ENCODE data around the gene SIL1.
"Not testable (repeated sequence)": the region's sequence is repeated elsewhere in the genome, so short reads cannot be mapped to it uniquely, and the experiment has no call there.

The SIL1 gene

GRCh38 chr5:139171779-139172404, 26.3 kb downstream of the SIL1 start:
- no peak for DNase-seq

GRCh38 chr5:139167952-139168720, 30.0 kb downstream of the SIL1 start:
- DNase-seq: no peak

- DNase-seq: no peak
Observed at GRCh38 chr5:139167533-139167932, 30.6 kb downstream of the SIL1 start.

- no peak for DNase-seq
Observed at GRCh38 chr5:139167063-139167462, 31.1 kb downstream of the SIL1 start.

DNA sequence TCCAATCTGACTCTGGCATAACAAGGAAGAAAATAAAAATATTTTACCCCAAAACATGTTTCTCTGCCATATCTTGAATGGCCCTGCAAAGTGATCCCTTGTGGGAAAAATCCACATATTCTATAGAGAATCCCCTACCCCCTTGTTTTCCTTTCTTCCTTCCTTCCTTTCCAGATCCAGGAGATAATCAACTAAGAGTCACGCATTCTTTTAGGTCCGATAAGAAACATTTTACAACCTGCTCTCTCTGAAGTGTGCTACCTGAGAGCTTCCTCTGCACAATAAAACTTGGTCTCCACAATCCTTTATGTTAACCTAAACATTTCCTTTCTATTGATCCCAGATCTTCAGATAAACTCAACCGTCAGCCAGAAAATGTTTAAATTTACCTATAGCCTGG, 33.3 kb downstream of the SIL1 start:
- not testable (repeated sequence) for DNase-seq

- no peak for DNase-seq
Observed at GRCh38 chr5:139164020-139164419, 34.1 kb downstream of the SIL1 start.

- peak; percentile 21 for DNase-seq
Observed at GRCh38 chr5:139162448-139162847, 35.7 kb downstream of the SIL1 start.

- no peak for DNase-seq
Observed at GRCh38 chr5:139158791-139159190, 39.4 kb downstream of the SIL1 start.

DNA sequence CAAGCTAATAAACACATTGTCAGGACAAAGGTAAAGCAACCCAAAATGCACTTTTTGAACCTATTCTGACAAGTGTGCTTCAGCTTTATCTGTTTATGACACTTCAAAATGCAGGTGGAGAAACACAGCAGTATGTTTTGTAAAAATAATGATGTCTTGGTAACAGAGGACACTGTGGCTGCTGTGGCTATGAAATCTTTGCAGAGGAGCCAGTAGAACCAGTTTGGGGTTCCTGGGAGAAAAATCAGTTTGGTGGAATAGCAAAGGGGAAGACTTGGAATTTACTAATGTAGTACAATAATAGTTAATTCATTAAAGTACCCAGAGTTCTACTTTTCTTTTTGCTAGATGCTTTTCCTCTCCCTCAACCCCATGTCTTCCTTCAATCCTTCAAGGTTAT, 40.6 kb downstream of the SIL1 start:
- no peak for DNase-seq

DNA sequence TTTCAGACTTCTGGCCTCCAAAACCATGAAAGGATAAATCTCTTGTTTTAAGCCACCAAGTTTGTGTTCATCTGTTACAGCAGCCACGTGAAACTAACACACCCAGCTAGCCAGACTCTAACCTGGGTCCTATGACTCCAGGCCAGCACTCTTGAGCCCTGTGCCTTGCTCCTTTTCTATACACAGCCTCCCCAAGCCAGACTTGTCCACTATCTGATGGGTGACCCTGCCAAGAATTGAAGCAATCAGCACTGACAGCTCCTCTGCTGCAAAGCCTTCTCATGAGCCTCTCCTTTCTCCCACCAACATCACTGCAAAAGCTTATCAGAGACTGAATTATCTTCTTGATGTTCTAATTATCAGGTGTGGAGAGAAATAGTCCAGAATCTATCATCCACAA, 41.4 kb downstream of the SIL1 start:
- DNase-seq: no peak

- DNase-seq: no peak
Observed at GRCh38 chr5:139155333-139155732, 42.8 kb downstream of the SIL1 start.

GRCh38 chr5:139151902-139152301, 46.3 kb downstream of the SIL1 start:
- no peak for DNase-seq

- DNase-seq: no peak
Observed at GRCh38 chr5:139150367-139150999, 47.7 kb downstream of the SIL1 start.

- DNase-seq: no peak
Observed at GRCh38 chr5:139149477-139150199, 48.5 kb downstream of the SIL1 start.

- no peak for DNase-seq
Observed at GRCh38 chr5:139148986-139149385, 49.2 kb downstream of the SIL1 start.

GRCh38 chr5:139148306-139148705, 49.9 kb downstream of the SIL1 start:
- DNase-seq: no peak

GRCh38 chr5:139147483-139148087, 50.6 kb downstream of the SIL1 start:
- no peak for DNase-seq

- DNase-seq: no peak
Observed at GRCh38 chr5:139146809-139147482, 51.2 kb downstream of the SIL1 start.

DNA sequence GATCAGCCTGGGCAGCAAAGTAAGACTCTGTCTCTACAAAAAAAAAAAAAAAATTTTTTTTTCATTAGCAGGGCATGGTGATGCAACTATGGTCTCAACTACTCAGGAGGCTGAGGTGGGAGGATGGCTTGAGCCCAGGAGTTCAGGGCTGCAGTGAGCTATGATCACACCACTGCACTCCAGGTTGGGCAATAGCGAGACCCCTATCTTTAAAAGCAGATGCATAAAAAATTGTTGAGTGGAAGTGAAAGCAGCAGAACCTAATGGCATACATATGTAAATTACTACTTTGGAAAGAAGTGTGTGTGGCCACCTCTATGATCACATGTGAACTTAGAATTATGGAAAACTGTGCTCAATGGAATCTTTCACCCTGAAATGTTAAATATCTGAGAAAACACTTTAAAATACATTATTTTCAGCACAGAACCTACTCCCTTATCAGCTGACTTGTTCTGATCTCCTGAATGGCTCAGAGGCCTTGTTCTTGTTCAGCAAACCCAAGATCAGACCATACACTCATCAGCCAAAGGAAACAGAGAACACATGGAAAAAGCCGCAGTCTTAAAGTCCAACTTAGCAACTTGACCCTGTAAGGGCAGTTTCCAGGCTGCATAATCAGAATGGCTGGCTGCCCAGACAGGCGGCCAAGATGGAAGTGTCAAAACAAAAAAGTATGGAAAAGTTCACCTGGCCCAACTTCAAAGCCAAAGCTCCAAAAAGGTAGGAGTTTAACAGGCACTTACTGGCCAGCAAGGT, 56.5 kb downstream of the SIL1 start:
- DNase-seq: no peak

DNA sequence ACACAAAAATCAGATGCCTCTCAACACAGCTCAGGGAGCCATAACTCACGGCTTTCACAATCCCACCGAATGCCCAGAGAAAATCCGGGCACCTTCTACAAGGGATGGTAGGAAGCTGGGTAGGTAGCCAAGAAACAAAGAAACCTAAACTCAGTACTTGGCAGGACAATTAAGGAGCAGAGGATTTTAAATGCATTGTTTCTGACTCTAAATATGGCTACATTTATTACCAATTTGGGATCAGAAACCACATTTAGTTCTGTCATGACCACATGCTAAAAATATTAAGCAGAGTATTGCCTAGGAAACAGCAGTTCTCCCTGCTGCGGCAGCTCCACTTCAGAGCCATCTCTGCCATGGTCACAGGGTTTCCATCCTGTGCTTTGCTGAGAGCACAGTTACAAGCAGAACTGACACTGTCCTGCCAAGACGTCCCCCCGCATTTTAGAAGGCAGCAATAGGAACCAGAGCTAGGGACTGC, 57.5 kb downstream of the SIL1 start:
- no peak for DNase-seq

DNA sequence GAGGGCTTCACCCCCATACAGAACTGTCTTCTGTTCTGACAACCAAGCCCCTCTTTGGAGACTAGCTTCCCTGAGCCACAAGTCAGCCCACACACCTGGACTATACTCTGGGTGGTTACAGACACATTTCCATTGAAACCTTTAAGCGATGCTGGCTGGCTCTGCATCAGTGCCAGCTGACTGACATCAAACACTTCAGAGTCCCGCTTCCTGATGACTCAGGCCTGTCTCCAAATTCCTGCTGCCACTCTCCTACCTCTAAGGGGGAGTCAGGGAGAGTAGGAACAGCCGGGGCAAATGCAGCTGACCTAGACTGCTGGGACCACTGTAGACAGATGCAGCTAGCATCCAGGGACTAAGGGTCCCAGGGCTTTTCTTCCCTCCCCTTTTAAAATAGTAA, 59.4 kb downstream of the SIL1 start:
- DNase-seq: no peak

- no peak for DNase-seq
Observed at GRCh38 chr5:139138109-139138508, 60.1 kb downstream of the SIL1 start.
